AG09319 (cell line): Measurements from ENCODE around the gene CTNNBL1.
"Not testable (repeated sequence)": the region's sequence is repeated elsewhere in the genome, so short reads cannot be mapped to it uniquely, and the experiment has no call there.

Source experiments
- DNase-seq: peaks from one replicate; pipeline ENCODE4 v3.0.0-alpha.2; 2010; ENCODE audit warnings: low read depth; ENCODE audit errors: extremely low read depth
- TF ChIP-seq, protein P1 (sequence below): IDR thresholded peaks from 2 replicates; pipeline ENCODE4 v1.5.1; 2011; ENCODE audit warnings: low read depth, mild to moderate bottlenecking, inconsistent platforms, low read length, moderate library complexity

The CTNNBL1 gene

GRCh38 chr20:37714978-37715672 is 21.3 kb downstream of the CTNNBL1 start:
- DNase-seq = no peak
- TF ChIP-seq, protein P1, sequence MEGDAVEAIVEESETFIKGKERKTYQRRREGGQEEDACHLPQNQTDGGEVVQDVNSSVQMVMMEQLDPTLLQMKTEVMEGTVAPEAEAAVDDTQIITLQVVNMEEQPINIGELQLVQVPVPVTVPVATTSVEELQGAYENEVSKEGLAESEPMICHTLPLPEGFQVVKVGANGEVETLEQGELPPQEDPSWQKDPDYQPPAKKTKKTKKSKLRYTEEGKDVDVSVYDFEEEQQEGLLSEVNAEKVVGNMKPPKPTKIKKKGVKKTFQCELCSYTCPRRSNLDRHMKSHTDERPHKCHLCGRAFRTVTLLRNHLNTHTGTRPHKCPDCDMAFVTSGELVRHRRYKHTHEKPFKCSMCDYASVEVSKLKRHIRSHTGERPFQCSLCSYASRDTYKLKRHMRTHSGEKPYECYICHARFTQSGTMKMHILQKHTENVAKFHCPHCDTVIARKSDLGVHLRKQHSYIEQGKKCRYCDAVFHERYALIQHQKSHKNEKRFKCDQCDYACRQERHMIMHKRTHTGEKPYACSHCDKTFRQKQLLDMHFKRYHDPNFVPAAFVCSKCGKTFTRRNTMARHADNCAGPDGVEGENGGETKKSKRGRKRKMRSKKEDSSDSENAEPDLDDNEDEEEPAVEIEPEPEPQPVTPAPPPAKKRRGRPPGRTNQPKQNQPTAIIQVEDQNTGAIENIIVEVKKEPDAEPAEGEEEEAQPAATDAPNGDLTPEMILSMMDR = no peak

- TF ChIP-seq, protein P1 = no peak
- no peak for DNase-seq
These were observed 27.9 kb downstream of the CTNNBL1 start for GRCh38 chr20:37721751-37722150.

DNA sequence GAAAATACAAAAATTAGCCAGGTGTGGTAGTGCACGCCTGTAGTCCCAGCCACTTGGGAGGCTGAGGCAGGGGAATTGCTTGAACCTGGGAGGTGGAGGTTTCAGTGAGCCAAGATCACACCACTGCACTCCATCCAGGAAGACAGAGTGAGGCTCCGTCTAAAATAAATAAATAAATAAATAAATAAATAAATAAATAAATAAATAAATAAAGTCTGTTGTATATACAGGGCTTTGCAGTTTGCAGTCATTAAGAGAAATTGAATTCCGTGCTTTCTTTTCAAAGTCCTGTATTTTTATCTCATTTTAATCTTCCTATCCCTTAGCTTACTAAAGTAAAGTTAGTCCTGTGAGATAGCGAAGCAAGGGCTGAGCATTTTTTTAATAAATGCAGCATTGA is 28.5 kb downstream of the CTNNBL1 start:
- not testable (repeated sequence) for DNase-seq

- DNase-seq = no peak
- TF ChIP-seq, protein P1 = no peak
These were observed 29.8 kb downstream of the CTNNBL1 start for GRCh38 chr20:37723668-37724067.

- TF ChIP-seq, protein P1 = no peak
- no peak for DNase-seq
These were observed 31.3 kb downstream of the CTNNBL1 start for GRCh38 chr20:37725165-37725564.

- TF ChIP-seq, protein P1 = no peak
- DNase-seq = no peak
These were observed 32.0 kb downstream of the CTNNBL1 start for GRCh38 chr20:37725855-37726254.

- DNase-seq = no peak
- TF ChIP-seq, protein P1 = no peak
These were observed 32.5 kb downstream of the CTNNBL1 start for GRCh38 chr20:37726321-37726720.
